Muscle of leg (tissue), 9 donors: Measurements from ENCODE around the gene ESR2. TPM values are rescaled to one million over a fixed set of nuclear protein-coding genes. Genes with fewer than 3 reads are reported as not detected.

ENCODE experiments used
- polyA plus RNA-seq, 8 donors: library from polyadenylated mRNA; unstranded; fragments of 120-200 nt; gene quantifications; one replicate each; pipeline versions ENCODE4 v1.2.1 to v1.2.3, GENCODE V29; 2013; ENCODE audit warnings: inconsistent platforms in 1 of 8, low replicate concordance in 1 of 8; ENCODE audit not compliant: insufficient read length in 8 of 8, insufficient read depth in 1 of 8
- total RNA-seq: library from RNA; stranded (reverse); fragments of 120-200 nt; gene quantifications from one replicate; pipeline ENCODE4 v1.2.4, GENCODE V29; 2013

ESR2 gene
- total and polyA plus RNA-seq, 9 donors, result 0.13 to 0.64 (median 0.30) TPM

Other genes starting within 250 kb of the ESR2 start
- gene MTHFD1, start 94.0 kb upstream of the ESR2 start, total RNA-seq, result 21.2 TPM
- gene MTHFD1, start 94.0 kb upstream of the ESR2 start, polyA plus RNA-seq, result 10 to 100 TPM; 40.0 to 52.9 (median 46.9) TPM
- 0.27 TPM for gene AKAP5, start 171.1 kb upstream of the ESR2 start, total RNA-seq
- gene AKAP5, start 171.1 kb upstream of the ESR2 start, polyA plus RNA-seq, result under 1 TPM; 0.22 to 0.64 (median 0.55) TPM
- gene ZBTB25, start 209.5 kb upstream of the ESR2 start, total RNA-seq, result 6.1 TPM
- gene ZBTB25, start 209.5 kb upstream of the ESR2 start, polyA plus RNA-seq, result 1 to 10 TPM; 4.8 to 8.6 (median 7.2) TPM
- gene ZBTB1, start 210.4 kb upstream of the ESR2 start, total RNA-seq, result 34.8 TPM
- gene ZBTB1, start 210.4 kb upstream of the ESR2 start, polyA plus RNA-seq, result 10 to 100 TPM; 24.1 to 42.4 (median 31.7) TPM
- 6.8 TPM for gene HSPA2, start 246.4 kb upstream of the ESR2 start, total RNA-seq
- gene HSPA2, start 246.4 kb upstream of the ESR2 start, polyA plus RNA-seq, result 10 to 100 TPM in 2 of 8 donors, 1 to 10 TPM in 6; 7.6 to 34.4 (median 9.3) TPM